Islet of Langerhans (tissue), 1 donor: ENCODE results near the gene ADSS2.
"Not testable (repeated sequence)": the region's sequence is repeated elsewhere in the genome, so short reads cannot be mapped to it uniquely, and the experiment has no call there.

Source experiments
- FAIRE-seq: peaks from one replicate; lab custom pipeline; 2011; peaks lifted over from hg19 to GRCh38; lab: Jason Lieb, UNC

Gene ADSS2

DNA sequence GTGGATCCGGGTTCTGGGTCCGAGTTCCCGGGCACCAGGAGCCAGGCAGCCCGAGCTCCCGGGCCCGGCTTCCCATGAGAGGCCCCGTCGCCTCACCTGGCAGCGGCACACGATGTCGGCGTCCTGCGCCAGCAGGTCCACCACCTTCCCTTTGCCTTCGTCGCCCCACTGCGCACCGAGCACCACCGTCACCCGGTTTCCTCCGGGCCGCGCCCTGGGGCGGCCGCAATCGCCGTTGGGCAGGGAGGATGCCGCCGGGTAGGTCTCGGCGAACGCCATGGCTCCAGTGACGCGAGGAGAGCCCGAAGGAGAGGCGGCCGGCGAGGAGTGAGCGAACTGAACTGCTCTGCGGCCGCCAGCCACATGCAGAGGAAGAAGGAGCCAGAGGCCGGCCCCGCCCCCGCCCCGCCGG, at the start of gene ADSS2:
TSS of gene ADSS2 (minus strand) at position 371 of the 412 bp plus-strand sequence. CDS start at position 279, 92 bp downstream.
- no peak for FAIRE-seq

- not testable (repeated sequence) for FAIRE-seq
Measured at GRCh38 chr1:244500515-244500914, 48.8 kb upstream of the ADSS2 start.

DNA sequence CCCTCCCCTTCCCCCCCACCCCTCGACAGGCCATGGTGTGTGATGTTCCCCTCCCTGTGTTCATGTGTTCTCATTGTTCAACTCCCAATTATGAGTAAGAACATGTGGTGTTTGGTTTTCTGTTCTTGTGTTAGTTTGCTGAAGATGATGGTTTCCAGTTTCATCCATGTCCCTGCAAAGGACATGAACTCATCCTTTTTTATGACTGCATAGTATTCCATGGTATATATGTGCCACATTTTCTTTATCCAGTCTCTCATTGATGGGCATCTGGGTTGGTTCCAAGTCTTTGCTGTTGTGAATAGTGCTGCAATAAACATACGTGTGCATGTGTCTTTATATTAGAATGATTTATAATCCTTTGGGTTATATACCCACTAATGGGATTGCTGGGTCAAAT, 47.8 kb upstream of the ADSS2 start:
- not testable (repeated sequence) for FAIRE-seq

DNA sequence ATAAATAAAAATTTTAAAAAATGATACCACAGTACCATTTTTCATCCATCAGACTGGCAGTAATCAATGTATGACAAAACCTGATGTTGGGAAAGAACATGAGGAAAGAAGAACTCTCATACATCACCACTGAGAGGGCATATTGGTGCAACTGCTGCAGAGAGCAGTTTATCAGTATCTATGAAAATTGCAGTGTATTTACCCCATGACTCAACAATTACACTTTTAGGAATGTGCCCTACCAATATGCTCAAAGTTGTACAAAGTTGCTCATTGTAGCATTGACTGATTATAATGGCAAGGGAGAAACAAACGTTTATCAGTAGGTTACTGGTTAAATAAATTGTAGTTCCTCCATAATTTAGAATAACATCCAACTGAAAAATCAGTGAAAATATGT, 46.1 kb upstream of the ADSS2 start:
- no peak for FAIRE-seq

DNA sequence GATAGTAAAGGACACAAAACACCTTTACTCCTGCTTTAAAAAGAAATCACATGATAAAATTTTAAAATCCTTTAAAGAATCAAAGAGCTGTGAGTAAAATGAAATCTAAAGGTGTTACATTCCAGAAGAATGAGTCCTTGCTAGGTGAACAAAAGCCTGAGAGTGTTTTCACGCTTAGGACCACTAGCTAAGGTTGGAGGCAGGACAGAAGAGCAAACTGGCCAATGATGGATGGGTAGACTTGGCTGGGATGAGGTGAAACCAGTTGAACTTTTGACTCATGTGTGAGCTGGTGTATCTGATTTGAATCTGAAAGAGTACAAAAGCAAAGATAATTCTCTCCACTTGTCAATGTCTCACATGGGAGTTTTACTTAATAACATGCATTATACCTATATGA, 44.5 kb upstream of the ADSS2 start:
- FAIRE-seq = no peak

GRCh38 chr1:244494653-244495052, 42.9 kb upstream of the ADSS2 start:
- no peak for FAIRE-seq

DNA sequence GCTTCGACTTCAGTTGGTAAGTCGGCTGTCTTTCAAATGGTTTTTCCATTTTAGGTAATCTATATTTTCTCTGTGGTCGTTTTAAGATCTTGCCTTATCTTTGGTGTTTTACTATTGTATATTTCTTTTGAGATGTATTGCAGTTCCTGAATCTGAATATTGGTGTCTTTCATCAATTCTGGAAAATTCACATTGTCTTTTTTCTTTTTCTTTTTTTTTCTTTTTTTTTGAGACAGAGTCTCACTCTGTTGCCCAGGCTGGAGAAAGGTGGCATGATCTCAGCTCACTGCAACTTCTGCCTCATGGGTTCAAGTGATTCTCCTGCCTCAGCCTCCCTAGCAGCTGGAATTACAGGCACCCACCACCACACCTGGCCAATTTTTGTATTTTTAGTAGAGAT, 33.3 kb upstream of the ADSS2 start:
- not testable (repeated sequence) for FAIRE-seq

- FAIRE-seq = no peak
Measured at GRCh38 chr1:244473059-244473605, 21.4 kb upstream of the ADSS2 start.

DNA sequence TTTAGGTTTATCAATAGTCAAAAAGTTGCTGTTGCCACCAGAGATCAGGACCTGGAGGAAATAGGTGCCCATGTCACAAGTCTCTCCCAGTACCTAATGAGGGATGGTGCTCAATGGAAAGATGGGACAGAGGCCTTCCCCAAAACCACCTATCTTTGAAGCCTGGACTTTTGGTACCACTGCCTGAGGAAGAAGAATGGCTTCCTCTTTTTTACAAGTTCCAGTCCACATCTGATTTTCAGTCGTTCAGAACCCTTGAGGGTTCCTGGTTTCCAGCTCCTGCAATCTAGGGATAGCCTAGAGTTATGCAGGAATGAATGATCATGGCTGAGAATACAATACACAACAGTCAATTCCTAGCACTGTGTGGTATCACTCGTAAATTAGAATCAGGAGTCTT, 15.0 kb upstream of the ADSS2 start:
- FAIRE-seq = no peak

- FAIRE-seq = peak; percentile 33
Measured at GRCh38 chr1:244461245-244462071, 9.7 kb upstream of the ADSS2 start, which contains the start of gene CATSPERE. CATSPERE (plus strand) TSS chr1:244461273; CDS start chr1:244461430, 157 bp downstream.

GRCh38 chr1:244460197-244460596, 8.5 kb upstream of the ADSS2 start:
- no peak for FAIRE-seq

DNA sequence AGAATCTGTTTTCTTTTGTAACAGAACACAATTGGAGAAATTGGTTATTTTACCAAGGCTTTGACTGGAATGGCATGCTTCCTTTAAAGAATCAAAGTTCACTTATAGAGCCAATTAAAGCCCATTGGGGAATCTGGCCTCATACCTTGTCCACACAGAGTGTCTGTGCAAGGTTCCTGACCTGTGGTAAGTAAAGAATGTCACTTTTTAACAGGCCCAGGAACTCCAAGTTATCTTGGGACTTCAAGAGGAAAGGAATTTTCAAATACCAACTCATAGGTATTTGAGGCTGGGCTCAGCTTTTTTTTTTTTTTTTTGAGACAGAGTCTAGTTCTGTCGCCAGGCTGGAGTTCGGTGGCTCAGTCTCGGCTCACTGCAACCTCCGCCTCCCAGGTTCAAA, 7.1 kb upstream of the ADSS2 start:
- no peak for FAIRE-seq

GRCh38 chr1:244456586-244456985, 4.9 kb upstream of the ADSS2 start:
- FAIRE-seq = no peak

GRCh38 chr1:244454412-244454811, 2.7 kb upstream of the ADSS2 start:
- no peak for FAIRE-seq

DNA sequence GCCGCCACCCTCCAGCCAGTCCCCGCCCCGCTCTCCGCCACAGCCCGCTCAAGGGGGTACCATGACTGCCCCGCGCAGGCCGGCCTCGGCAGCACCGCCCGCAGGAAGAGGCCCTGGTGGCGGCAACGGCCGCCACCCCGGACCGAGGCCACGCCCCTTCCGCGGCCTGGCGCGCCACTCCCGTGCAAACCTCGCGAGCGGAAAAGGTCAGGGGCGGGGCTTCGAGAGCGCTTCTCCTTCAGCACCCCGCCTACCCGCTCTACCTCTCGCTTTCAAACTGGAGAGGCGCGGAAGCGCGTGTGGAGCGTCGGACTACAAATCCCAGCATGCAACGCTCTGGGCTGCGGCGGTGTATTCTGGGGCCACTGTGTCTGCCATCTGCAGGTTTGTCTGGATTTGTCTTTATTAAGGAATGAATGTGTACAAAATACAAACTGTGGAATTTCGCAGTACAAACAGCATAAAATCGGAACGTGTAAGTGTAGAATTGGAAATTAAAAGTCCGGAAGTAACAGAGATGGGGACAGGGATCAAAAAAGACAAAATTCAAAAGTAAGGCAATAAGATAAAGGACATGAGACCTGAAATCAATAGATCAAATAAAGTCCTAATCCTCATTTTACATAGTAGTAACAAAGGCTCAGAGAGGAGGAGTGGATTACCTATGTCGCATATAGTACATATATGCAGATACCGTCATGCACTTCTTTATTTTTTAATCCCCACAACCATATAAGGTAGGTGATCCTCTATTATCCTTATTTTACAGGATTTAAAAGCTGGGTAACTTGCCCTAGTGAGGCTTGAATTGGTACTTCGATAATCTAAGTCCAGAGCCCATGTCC, 464 bp upstream of the ADSS2 start:
- FAIRE-seq = peak; percentile 87

GRCh38 chr1:244450597-244451538, 841 bp downstream of the ADSS2 start:
- FAIRE-seq = no peak

GRCh38 chr1:244449936-244450508, 1.7 kb downstream of the ADSS2 start:
- no peak for FAIRE-seq

DNA sequence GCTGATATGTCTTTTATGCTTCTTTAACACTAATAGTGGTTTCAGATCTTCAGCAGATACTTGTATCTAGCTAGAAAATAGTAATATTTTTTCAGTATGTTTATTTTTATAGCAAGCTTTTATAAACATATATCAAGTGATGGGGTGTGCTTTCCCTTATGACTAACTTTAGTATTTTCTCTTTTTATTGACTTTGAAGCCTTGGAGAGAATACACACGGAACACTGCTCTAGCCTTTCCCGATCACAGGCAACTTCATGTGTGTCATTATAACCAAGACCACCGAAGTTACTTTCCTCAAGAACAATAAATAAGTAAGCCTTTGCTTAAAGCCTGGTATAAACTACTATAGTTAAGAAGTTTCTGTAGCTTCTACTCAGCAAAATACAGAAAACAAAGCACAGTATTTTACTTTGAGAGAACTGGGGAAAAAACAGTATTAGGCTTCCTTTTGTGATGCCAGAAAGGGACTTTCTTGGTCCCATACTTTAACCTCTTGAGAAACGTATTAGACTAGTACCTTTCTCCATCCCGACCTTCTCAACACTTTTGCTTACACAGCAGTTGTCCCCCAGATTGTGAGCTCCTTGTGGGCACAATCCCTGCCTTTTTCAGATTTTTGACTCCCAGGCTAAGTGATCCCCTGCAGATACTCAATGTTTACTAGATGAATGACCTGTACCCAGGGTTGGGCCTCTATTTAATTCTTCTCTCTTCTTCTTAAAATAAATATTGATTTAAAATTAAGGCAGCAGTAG, 3.3 kb downstream of the ADSS2 start:
- FAIRE-seq = no peak

GRCh38 chr1:244447552-244447951, 4.2 kb downstream of the ADSS2 start:
- no peak for FAIRE-seq

DNA sequence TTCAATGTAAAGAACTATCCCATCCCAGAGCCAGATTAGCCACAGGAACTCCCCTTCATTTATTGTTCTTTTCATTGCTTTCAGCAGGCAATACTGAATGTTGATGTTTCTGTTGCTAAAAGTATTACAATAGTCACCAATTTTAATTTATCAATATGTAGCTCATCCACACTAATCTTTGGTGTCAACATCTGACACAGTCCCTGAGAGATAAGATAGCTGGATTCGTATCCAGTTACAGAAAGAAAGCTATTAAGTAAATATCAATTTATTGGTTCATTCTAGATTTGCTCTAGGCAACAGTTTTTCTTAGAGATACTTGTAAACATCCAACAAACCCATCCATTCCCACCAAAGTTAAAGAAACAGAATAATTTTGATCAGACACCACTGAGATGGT, 4.7 kb downstream of the ADSS2 start:
- no peak for FAIRE-seq
